ENCODE measurements around the gene KCNIP4. TPM values are rescaled to one million over a fixed set of nuclear protein-coding genes. Genes with fewer than 3 reads are reported as not detected.

The KCNIP4 gene
- total RNA-seq, 4 donors from 2014 or later = 0.19 to 0.50 (median 0.34) TPM; not detected in 1

GRCh38 chr4:21921526-21922180 lies 26.9 kb downstream of the KCNIP4 start:
- intact Hi-C loops (cut with DNase I) = no loop called here
- no peaks in the 10 kb centered on the region for H3K36me3 ChIP-seq
- TF ChIP-seq CTCF (IDR thresholded peaks at IDR 0.05) (no peak), POLR2AphosphoS5 (IDR thresholded peaks at IDR 0.05) (no peak)

GRCh38 chr4:21915761-21916160 lies 32.8 kb downstream of the KCNIP4 start:
- 65% methylated on average over 3 of the region's 3 CpGs for WGBS
- TF ChIP-seq POLR2A (IDR thresholded peaks at IDR 0.05; ENCODE audit: low read depth) (no peak), POLR2AphosphoS5 (IDR thresholded peaks at IDR 0.05) (no peak), EP300 (IDR thresholded peaks at IDR 0.05) (no peak), CTCF (IDR thresholded peaks at IDR 0.05) (no peak)
- H3K36me3 ChIP-seq = no peaks in the 10 kb centered on the region
- no peaks in the 10 kb centered on the region for H3K9me3 ChIP-seq
- H3K27me3 ChIP-seq = no peaks in the 10 kb centered on the region
- H3K27ac ChIP-seq (replicated peaks in 1 of 4) = no peak overlapping the region
- intact Hi-C loops (cut with DNase I) = no loop called here
- no peaks in the 10 kb centered on the region for H3K4me1 ChIP-seq
- DNase-seq (ENCODE audit: extremely low spot score) = no peak
- no peak overlapping the region for H3K4me3 ChIP-seq

More at GRCh38 chr4:21921526-21922180, 26.9 kb downstream of the KCNIP4 start:
- 85% methylated on average over 3 of the region's 3 CpGs for WGBS
- Histone ChIP-seq H3K27me3 (no peaks in the 10 kb centered on the region), H3K9me3 (no peaks in the 10 kb centered on the region), H3K4me1 (no peaks in the 10 kb centered on the region), H3K27ac (replicated peaks in 1 of 4) (no peak overlapping the region), H3K4me3 (no peak overlapping the region)
- no peak for DNase-seq (ENCODE audit: extremely low spot score)

GRCh38 chr4:21901831-21902230 lies 46.7 kb downstream of the KCNIP4 start:
- Histone ChIP-seq H3K4me1 (no peaks in the 10 kb centered on the region), H3K27me3 (no peaks in the 10 kb centered on the region), H3K36me3 (no peaks in the 10 kb centered on the region), H3K4me3 (no peak overlapping the region), H3K27ac (replicated peaks in 1 of 4) (no peak overlapping the region), H3K9me3 (peaks cover 0 to 23% (median 13%) of the 10 kb centered on the region in 4 donors)
- 89% methylated on average over 1 of the region's 1 CpG for WGBS
- TF ChIP-seq EP300 (IDR thresholded peaks at IDR 0.05) (no peak), POLR2A (IDR thresholded peaks at IDR 0.05; ENCODE audit: low read depth) (no peak), CTCF (IDR thresholded peaks at IDR 0.05) (no peak), POLR2AphosphoS5 (IDR thresholded peaks at IDR 0.05) (no peak)
- intact Hi-C loops (cut with DNase I) = no loop called here
- DNase-seq (ENCODE audit: extremely low spot score) = no peak

GRCh38 chr4:21901281-21901680 lies 47.3 kb downstream of the KCNIP4 start:
- Histone ChIP-seq H3K9me3 (peaks cover 0 to 23% (median 13%) of the 10 kb centered on the region in 4 donors), H3K4me1 (no peaks in the 10 kb centered on the region), H3K27me3 (no peaks in the 10 kb centered on the region), H3K36me3 (no peaks in the 10 kb centered on the region), H3K4me3 (no peak overlapping the region), H3K27ac (replicated peaks in 1 of 4) (no peak overlapping the region)
- TF ChIP-seq EP300 (IDR thresholded peaks at IDR 0.05) (no peak), CTCF (IDR thresholded peaks at IDR 0.05) (no peak), POLR2AphosphoS5 (IDR thresholded peaks at IDR 0.05) (no peak), POLR2A (IDR thresholded peaks at IDR 0.05; ENCODE audit: low read depth) (no peak)
- DNase-seq (ENCODE audit: extremely low spot score) = no peak
- intact Hi-C loops (cut with DNase I) = no loop called here
- 90% methylated on average over 2 of the region's 2 CpGs for WGBS

GRCh38 chr4:21900211-21900610 lies 48.4 kb downstream of the KCNIP4 start:
- Histone ChIP-seq H3K4me1 (no peaks in the 10 kb centered on the region), H3K27ac (replicated peaks in 1 of 4) (no peak overlapping the region), H3K36me3 (no peaks in the 10 kb centered on the region), H3K27me3 (no peaks in the 10 kb centered on the region), H3K4me3 (no peak overlapping the region), H3K9me3 (peaks cover 0 to 23% (median 13%) of the 10 kb centered on the region in 4 donors)
- intact Hi-C loops (cut with DNase I) = no loop called here
- DNase-seq (ENCODE audit: extremely low spot score) = no peak
- TF ChIP-seq POLR2A (IDR thresholded peaks at IDR 0.05; ENCODE audit: low read depth) = no peak
- no peak for TF ChIP-seq CTCF (IDR thresholded peaks at IDR 0.05)
- no peak for TF ChIP-seq POLR2AphosphoS5 (IDR thresholded peaks at IDR 0.05)
- no peak for TF ChIP-seq EP300 (IDR thresholded peaks at IDR 0.05)
- WGBS = 41% methylated on average over 2 of the region's 2 CpGs

Data from esophagus muscularis mucosa (tissue), 4 donors.